SK-N-SH (cell line): Measurements from ENCODE around the gene FAM222A. TPM values are rescaled to one million over a fixed set of nuclear protein-coding genes. Genes with fewer than 3 reads are reported as not detected.

Experiments
- CTCF ChIA-PET: fragments of 300-600, 350-600 bp; formaldehyde crosslinking; extraction: SDS; loops from one replicate; lab custom pipeline; 2021; lab: Yijun Ruan, JAX
- POLR2A ChIA-PET: fragments of 350-600 bp; sonication (Branson Sonifier 250); formaldehyde crosslinking; extraction: SDS; loops from one replicate; lab custom pipeline; 2020; ENCODE audit warnings: antibody characterized with exemption, inconsistent platforms; lab: Yijun Ruan, JAX
- DNase-seq: peaks from one replicate; pipeline ENCODE4 v3.0.0; 2012
- H2AFZ ChIP-seq: fragments of 200-600 bp; sonication (generic); 2 replicates; pipeline ENCODE4 v1.8.1; 2016; ENCODE audit warnings: antibody characterized with exemption, mild to moderate bottlenecking, low read depth
- H3F3A ChIP-seq: fragments of 200-600 bp; sonication (generic); replicated peaks from 2 replicates; pipeline ENCODE3; 2016; ENCODE audit warnings: antibody characterized with exemption, mild to moderate bottlenecking; ENCODE audit not compliant: insufficient read depth
- H3K27ac ChIP-seq, 2 experiments: fragments of 200-500 bp in 1 of 2; fragments of 200-600 bp in 1 of 2; sonication (Bioruptor generic) in 1 of 2; sonication (generic), shearing (Covaris generic) in 1 of 2; 2 replicates each; pipeline versions ENCODE4 v1.5.1 to v1.6.1; 2014 to 2016; ENCODE audit warnings: low read depth in 2 of 2, inconsistent platforms in 1 of 2, low read length in 1 of 2, mild to moderate bottlenecking in 1 of 2, mixed read lengths in 1 of 2
- H3K27me3 ChIP-seq: fragments of 200-600 bp; sonication (generic), shearing (Covaris generic); 2 replicates; pipeline ENCODE4 v1.6.1; 2016; ENCODE audit warnings: mixed run types; ENCODE audit not compliant: insufficient read depth
- H3K36me3 ChIP-seq, 2 experiments: fragments of 200-500 bp in 1 of 2; fragments of 200-600 bp in 1 of 2; sonication (Bioruptor generic) in 1 of 2; sonication (generic) in 1 of 2; replicated peaks in 1 of 2; 2 replicates each; pipeline versions ENCODE3 to v1.5.1; 2014 to 2016; ENCODE audit warnings: low read length in 1 of 2, mild to moderate bottlenecking in 1 of 2; ENCODE audit not compliant: insufficient read depth in 2 of 2, control insufficient read depth in 1 of 2
- H3K4me1 ChIP-seq, 2 experiments: fragments of 200-500 bp in 1 of 2; fragments of 200-600 bp in 1 of 2; sonication (Bioruptor generic) in 1 of 2; sonication (generic), shearing (Covaris generic) in 1 of 2; 2 replicates each; pipeline versions ENCODE4 v1.5.1 to v1.6.1; 2014 to 2016; ENCODE audit warnings: low read depth in 1 of 2, low read length in 1 of 2, mixed run types in 1 of 2; ENCODE audit not compliant: insufficient read depth in 2 of 2, control insufficient read depth in 1 of 2
- H3K4me2 ChIP-seq: fragments of 200-600 bp; sonication (generic), shearing (Covaris generic); 2 replicates; pipeline ENCODE4 v1.6.1; 2017; ENCODE audit warnings: mixed run types
- H3K4me3 ChIP-seq, 2 experiments: fragments of 200-500 bp in 1 of 2; fragments of 200-600 bp in 1 of 2; sonication (Bioruptor generic) in 1 of 2; sonication (generic), shearing (Covaris generic) in 1 of 2; 2 replicates each; pipeline versions ENCODE4 v1.5.1 to v1.8.1; 2014 to 2016; ENCODE audit warnings: low read depth in 2 of 2, inconsistent platforms in 1 of 2, low read length in 1 of 2, mild to moderate bottlenecking in 1 of 2, mixed read lengths in 1 of 2, moderate library complexity in 1 of 2
- H3K79me2 ChIP-seq: fragments of 200-600 bp; sonication (generic); 2 replicates; pipeline ENCODE4 v1.8.1; 2017; ENCODE audit warnings: mild to moderate bottlenecking; ENCODE audit not compliant: insufficient read depth
- H3K9ac ChIP-seq: fragments of 200-600 bp; sonication (generic); 2 replicates; pipeline ENCODE4 v1.6.1; 2017; ENCODE audit warnings: mixed run types
- H3K9me2 ChIP-seq: fragments of 200-600 bp; sonication (generic); 2 replicates; pipeline ENCODE4 v1.6.1; 2017; ENCODE audit warnings: mixed run types
- H3K9me3 ChIP-seq: fragments of 200-600 bp; sonication (generic); 2 replicates; pipeline ENCODE4 v1.6.1; 2017; ENCODE audit warnings: mixed run types, mild to moderate bottlenecking, moderate library complexity
- H4K20me1 ChIP-seq: fragments of 200-600 bp; sonication (generic); 2 replicates; pipeline ENCODE4 v1.6.1; 2017; ENCODE audit warnings: mild to moderate bottlenecking, mixed run types; ENCODE audit not compliant: insufficient read depth
- EZH2phosphoT487 ChIP-seq: fragments of 200-600 bp; sonication (generic); IDR thresholded peaks from 2 replicates; pipeline ENCODE4 v1.6.1; 2017; ENCODE audit warnings: low read depth, mixed run types, mild to moderate bottlenecking, antibody characterized with exemption, moderate library complexity, borderline replicate concordance
- FOXM1 ChIP-seq: IDR thresholded peaks from 2 replicates; pipeline ENCODE4 v1.4.0; 2012; ENCODE audit warnings: low read depth, mild to moderate bottlenecking
- JUND ChIP-seq: IDR thresholded peaks from 2 replicates; pipeline ENCODE4 v1.4.0; 2012
- MXI1 ChIP-seq: IDR thresholded peaks from 2 replicates; pipeline ENCODE4 v1.6.1; 2012; ENCODE audit warnings: mild to moderate bottlenecking, low read depth, low read length, improper control_type of control experiment
- NRF1 ChIP-seq: IDR thresholded peaks from 2 replicates; pipeline ENCODE4 v1.6.1; 2012; ENCODE audit warnings: low read depth, mild to moderate bottlenecking, low read length
- RAD21 ChIP-seq: IDR thresholded peaks from 2 replicates; pipeline ENCODE4 v1.6.1; 2012; ENCODE audit warnings: mild to moderate bottlenecking, low read length
- RCOR1 ChIP-seq: fragments of 150-350 bp; IDR thresholded peaks from 2 replicates; pipeline ENCODE4 v1.6.1; 2017; ENCODE audit warnings: antibody characterized with exemption, low read length
- RFX5 ChIP-seq: IDR thresholded peaks from 2 replicates; pipeline ENCODE4 v1.6.1; 2012; ENCODE audit warnings: mild to moderate bottlenecking, improper control_type of control experiment, low read length
- RXRA ChIP-seq: IDR thresholded peaks from 2 replicates; pipeline ENCODE4 v1.4.0; 2012; ENCODE audit warnings: low read depth, mild to moderate bottlenecking, borderline replicate concordance
- SMC3 ChIP-seq: IDR thresholded peaks from 2 replicates; pipeline ENCODE4 v1.6.1; 2012; ENCODE audit warnings: low read depth, low read length, improper control_type of control experiment
- TAF1 ChIP-seq: IDR thresholded peaks from 2 replicates; pipeline ENCODE4 v1.6.1; 2012; ENCODE audit warnings: low read depth, mild to moderate bottlenecking, low read length, moderate library complexity, borderline replicate concordance
- TCF12 ChIP-seq: IDR thresholded peaks from 2 replicates; pipeline ENCODE4 v1.4.0; 2012
- TEAD4 ChIP-seq: IDR thresholded peaks from 2 replicates; pipeline ENCODE4 v1.4.0; 2012; ENCODE audit warnings: mild to moderate bottlenecking, borderline replicate concordance; ENCODE audit not compliant: insufficient read depth
- WGBS: methylation state at CpG from one replicate; pipeline ENCODE4 v1.1.6; 2017; ENCODE audit warnings: low lambda C conversion rate; 5-methylcytosine and 5-hydroxymethylcytosine counted together
- polyA plus RNA-seq, 3 experiments: library from polyadenylated mRNA; depleted of rRNA; stranded (reverse); fragments of >200 nt; gene quantifications; 2 replicates each; pipeline ENCODE4 v1.2.3, GENCODE V29; 2012
- TF ChIP-seq, protein P1 (sequence below): fragments of 200-600 bp; sonication (generic); IDR thresholded peaks from 2 replicates; pipeline ENCODE4 v1.6.1; 2017; ENCODE audit warnings: antibody characterized with exemption, mild to moderate bottlenecking, moderate library complexity
- TF ChIP-seq, protein P2 (sequence below): IDR thresholded peaks from 2 replicates; pipeline ENCODE4 v1.4.0; 2012; ENCODE audit warnings: low read depth, borderline replicate concordance
- TF ChIP-seq, protein P3 (sequence below): fragments of 150-350 bp; IDR thresholded peaks from 2 replicates; pipeline ENCODE4 v1.6.1; 2017; ENCODE audit warnings: antibody characterized with exemption, low read length, low read depth, borderline replicate concordance
- TF ChIP-seq, protein P4 (sequence below): IDR thresholded peaks from 2 replicates; pipeline ENCODE4 v1.6.1; 2012; ENCODE audit warnings: mild to moderate bottlenecking, low read depth, low read length, moderate library complexity
- TF ChIP-seq, protein P5 (sequence below): fragments of 150-350 bp; IDR thresholded peaks from 2 replicates; pipeline ENCODE4 v1.6.1; 2016; ENCODE audit warnings: mild to moderate bottlenecking, low read depth, low read length

The FAM222A gene
- polyA plus RNA-seq, 1 of the 3 experiments (the other 2 are of a cell fraction): 1.6 TPM

DNA sequence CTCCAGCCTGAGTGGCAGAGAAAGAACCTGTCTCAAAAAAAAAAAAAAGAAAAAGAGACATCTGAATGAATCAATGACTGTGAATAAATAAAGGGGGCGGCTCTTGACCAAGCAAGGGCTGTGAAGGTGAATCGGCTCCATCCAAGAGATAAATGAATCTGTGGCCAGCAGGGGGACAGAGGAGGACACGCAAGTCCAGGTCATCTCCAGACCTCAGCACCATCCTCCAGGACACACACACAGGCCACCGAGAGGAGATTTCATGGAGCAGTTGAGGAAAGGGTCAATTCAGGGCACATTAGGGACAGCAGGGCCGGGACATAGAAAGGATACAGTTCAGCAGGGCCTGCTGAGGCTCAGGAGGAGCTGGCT lies 98.0 kb downstream of the FAM222A start:
- Histone ChIP-seq H3K4me2 (no peak overlapping the region), H3K4me3 (no peak overlapping the region), H3K36me3 (peaks cover 0 to 8% of the 10 kb centered on the region in 2 experiments), H3K79me2 (no peaks in the 10 kb centered on the region), H3K27ac (no peak overlapping the region), H3K9me3 (no peaks in the 10 kb centered on the region), H3K9ac (no peak overlapping the region), H3K4me1 (no peaks in the 10 kb centered on the region), H3K27me3 (no peaks in the 10 kb centered on the region), H3F3A (no peaks in the 10 kb centered on the region), H4K20me1 (no peaks in the 10 kb centered on the region), H2AFZ (no peak overlapping the region), H3K9me2 (no peaks in the 10 kb centered on the region)
- TF ChIP-seq NRF1 (no peak), TEAD4 (no peak), MXI1 (no peak), FOXM1 (no peak)
- TF ChIP-seq, protein P1, sequence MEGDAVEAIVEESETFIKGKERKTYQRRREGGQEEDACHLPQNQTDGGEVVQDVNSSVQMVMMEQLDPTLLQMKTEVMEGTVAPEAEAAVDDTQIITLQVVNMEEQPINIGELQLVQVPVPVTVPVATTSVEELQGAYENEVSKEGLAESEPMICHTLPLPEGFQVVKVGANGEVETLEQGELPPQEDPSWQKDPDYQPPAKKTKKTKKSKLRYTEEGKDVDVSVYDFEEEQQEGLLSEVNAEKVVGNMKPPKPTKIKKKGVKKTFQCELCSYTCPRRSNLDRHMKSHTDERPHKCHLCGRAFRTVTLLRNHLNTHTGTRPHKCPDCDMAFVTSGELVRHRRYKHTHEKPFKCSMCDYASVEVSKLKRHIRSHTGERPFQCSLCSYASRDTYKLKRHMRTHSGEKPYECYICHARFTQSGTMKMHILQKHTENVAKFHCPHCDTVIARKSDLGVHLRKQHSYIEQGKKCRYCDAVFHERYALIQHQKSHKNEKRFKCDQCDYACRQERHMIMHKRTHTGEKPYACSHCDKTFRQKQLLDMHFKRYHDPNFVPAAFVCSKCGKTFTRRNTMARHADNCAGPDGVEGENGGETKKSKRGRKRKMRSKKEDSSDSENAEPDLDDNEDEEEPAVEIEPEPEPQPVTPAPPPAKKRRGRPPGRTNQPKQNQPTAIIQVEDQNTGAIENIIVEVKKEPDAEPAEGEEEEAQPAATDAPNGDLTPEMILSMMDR: 0 out of 2 replicates have a peak, but pooled peaks have one; percentile 20
- POLR2A ChIA-PET: no interaction called here
- whole genome bisulfite sequencing: 79% methylated on average over 5 of the region's 5 CpGs
- CTCF ChIA-PET: interaction anchor here (0.8 to 2.0 kb wide), 4 partner anchors 16 to 42 kb away, joined by 3 to 8 read pairs (median 4); no protein-coding TSS in a partner anchor
- DNase-seq: no peak

DNA sequence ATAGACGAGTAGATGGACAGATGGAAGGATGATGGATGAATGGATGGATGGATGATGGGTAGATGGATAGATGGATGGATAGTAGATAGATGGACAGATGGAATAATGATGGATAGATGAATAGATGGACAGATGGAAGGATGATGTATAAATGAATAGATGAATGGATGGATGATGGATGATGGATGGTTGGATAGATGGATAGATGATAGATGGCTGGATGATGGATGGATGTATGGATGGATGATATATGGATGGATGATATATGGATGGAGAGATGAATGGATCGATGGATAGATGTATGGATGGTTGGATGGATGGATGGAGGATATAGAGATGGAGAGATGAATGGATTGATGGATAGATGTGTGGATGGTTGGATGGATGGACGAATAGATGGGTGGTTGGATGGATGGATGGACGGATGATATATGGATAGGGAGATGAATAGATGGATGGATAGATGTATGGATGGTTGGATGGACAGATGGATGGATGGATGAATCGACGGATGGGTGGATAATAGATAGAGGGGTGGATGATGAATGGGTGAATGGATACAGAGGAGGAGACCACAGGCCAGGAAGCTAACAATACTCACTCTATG lies 100.3 kb downstream of the FAM222A start:
- no peaks in the 10 kb centered on the region for H3K9me3 ChIP-seq
- no peak for DNase-seq
- H3K9ac ChIP-seq: no peak overlapping the region
- H3K27me3 ChIP-seq: no peaks in the 10 kb centered on the region
- no peaks in the 10 kb centered on the region for H3K4me1 ChIP-seq
- H2AFZ ChIP-seq: no peak overlapping the region
- H3K4me3 ChIP-seq: no peak overlapping the region
- TF ChIP-seq TEAD4 (no peak), TAF1 (no peak), RFX5 (no peak), NRF1 (no peak), SMC3 (no peak), TCF12 (no peak), RAD21 (no peak), EZH2phosphoT487 (no peak), RXRA (no peak), JUND (no peak), RCOR1 (no peak)
- TF ChIP-seq, protein P2, sequence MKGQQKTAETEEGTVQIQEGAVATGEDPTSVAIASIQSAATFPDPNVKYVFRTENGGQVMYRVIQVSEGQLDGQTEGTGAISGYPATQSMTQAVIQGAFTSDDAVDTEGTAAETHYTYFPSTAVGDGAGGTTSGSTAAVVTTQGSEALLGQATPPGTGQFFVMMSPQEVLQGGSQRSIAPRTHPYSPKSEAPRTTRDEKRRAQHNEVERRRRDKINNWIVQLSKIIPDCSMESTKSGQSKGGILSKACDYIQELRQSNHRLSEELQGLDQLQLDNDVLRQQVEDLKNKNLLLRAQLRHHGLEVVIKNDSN: no peak
- TF ChIP-seq, protein P3, sequence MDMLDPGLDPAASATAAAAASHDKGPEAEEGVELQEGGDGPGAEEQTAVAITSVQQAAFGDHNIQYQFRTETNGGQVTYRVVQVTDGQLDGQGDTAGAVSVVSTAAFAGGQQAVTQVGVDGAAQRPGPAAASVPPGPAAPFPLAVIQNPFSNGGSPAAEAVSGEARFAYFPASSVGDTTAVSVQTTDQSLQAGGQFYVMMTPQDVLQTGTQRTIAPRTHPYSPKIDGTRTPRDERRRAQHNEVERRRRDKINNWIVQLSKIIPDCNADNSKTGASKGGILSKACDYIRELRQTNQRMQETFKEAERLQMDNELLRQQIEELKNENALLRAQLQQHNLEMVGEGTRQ: no peak
- TF ChIP-seq, protein P4, sequence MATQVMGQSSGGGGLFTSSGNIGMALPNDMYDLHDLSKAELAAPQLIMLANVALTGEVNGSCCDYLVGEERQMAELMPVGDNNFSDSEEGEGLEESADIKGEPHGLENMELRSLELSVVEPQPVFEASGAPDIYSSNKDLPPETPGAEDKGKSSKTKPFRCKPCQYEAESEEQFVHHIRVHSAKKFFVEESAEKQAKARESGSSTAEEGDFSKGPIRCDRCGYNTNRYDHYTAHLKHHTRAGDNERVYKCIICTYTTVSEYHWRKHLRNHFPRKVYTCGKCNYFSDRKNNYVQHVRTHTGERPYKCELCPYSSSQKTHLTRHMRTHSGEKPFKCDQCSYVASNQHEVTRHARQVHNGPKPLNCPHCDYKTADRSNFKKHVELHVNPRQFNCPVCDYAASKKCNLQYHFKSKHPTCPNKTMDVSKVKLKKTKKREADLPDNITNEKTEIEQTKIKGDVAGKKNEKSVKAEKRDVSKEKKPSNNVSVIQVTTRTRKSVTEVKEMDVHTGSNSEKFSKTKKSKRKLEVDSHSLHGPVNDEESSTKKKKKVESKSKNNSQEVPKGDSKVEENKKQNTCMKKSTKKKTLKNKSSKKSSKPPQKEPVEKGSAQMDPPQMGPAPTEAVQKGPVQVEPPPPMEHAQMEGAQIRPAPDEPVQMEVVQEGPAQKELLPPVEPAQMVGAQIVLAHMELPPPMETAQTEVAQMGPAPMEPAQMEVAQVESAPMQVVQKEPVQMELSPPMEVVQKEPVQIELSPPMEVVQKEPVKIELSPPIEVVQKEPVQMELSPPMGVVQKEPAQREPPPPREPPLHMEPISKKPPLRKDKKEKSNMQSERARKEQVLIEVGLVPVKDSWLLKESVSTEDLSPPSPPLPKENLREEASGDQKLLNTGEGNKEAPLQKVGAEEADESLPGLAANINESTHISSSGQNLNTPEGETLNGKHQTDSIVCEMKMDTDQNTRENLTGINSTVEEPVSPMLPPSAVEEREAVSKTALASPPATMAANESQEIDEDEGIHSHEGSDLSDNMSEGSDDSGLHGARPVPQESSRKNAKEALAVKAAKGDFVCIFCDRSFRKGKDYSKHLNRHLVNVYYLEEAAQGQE: no peak
- TF ChIP-seq, protein P5, sequence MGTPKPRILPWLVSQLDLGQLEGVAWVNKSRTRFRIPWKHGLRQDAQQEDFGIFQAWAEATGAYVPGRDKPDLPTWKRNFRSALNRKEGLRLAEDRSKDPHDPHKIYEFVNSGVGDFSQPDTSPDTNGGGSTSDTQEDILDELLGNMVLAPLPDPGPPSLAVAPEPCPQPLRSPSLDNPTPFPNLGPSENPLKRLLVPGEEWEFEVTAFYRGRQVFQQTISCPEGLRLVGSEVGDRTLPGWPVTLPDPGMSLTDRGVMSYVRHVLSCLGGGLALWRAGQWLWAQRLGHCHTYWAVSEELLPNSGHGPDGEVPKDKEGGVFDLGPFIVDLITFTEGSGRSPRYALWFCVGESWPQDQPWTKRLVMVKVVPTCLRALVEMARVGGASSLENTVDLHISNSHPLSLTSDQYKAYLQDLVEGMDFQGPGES: no peak
- WGBS: 77% methylated on average over 6 of the region's 6 CpGs
- no peak overlapping the region for H3K27ac ChIP-seq
- peaks cover 0 to 8% of the 10 kb centered on the region in 2 experiments for H3K36me3 ChIP-seq
- no peaks in the 10 kb centered on the region for H4K20me1 ChIP-seq
- H3F3A ChIP-seq: no peaks in the 10 kb centered on the region
- H3K79me2 ChIP-seq: no peaks in the 10 kb centered on the region
- H3K9me2 ChIP-seq: no peaks in the 10 kb centered on the region
- ChIA-PET POLR2A (no interaction called here), CTCF (interaction anchor here (0.6 to 2.3 kb wide), 3 partner anchors 8 to 39 kb away, joined by 3 to 15 read pairs (median 11); no protein-coding TSS in a partner anchor)
- H3K4me2 ChIP-seq: no peak overlapping the region
